Astrocyte of the cerebellum (primary cell): ENCODE data around the gene CYBRD1.
A peak's percentile ranks its signal among the peaks of the same experiment; 100 is the strongest.

Source experiments
- DNase-seq: peaks from one replicate; pipeline ENCODE4 v3.0.0-alpha.2; 2011; ENCODE audit warnings: low read depth
- H3K4me3 ChIP-seq: 2 replicates; pipeline ENCODE4 v1.5.1; 2011; ENCODE audit warnings: mild to moderate bottlenecking, low read depth, low read length, moderate library complexity
- CTCF ChIP-seq: IDR thresholded peaks from 2 replicates; pipeline ENCODE4 v1.5.1; 2012; ENCODE audit warnings: low read length, low read depth, moderate library complexity, mild to moderate bottlenecking; ENCODE audit errors: missing control alignments
- in situ Hi-C: cut with HindIII; loops from 2 replicates; pipeline ENCODE4 v1.10.0; 2017; ENCODE audit warnings: low sequenced_read_pairs

The CYBRD1 gene

GRCh38 chr2:171514908-171515582, 7.2 kb upstream of the CYBRD1 start:
- in situ Hi-C loops = no loop called here
- TF ChIP-seq CTCF = no peak
- no peak for DNase-seq
- no peak overlapping the region for H3K4me3 ChIP-seq

- peak; percentile 87 for DNase-seq
- in situ Hi-C loops = no loop called here
- TF ChIP-seq CTCF = no peak
- no peak overlapping the region for H3K4me3 ChIP-seq
These were observed 6.5 kb upstream of the CYBRD1 start for GRCh38 chr2:171515672-171516298.

- no peak for TF ChIP-seq CTCF
- no peak overlapping the region for H3K4me3 ChIP-seq
- in situ Hi-C loops = no loop called here
- DNase-seq = no peak
These were observed 5.5 kb upstream of the CYBRD1 start for GRCh38 chr2:171516793-171517192.

GRCh38 chr2:171520471-171520870, 1.8 kb upstream of the CYBRD1 start:
- no peak for TF ChIP-seq CTCF
- no peak overlapping the region for H3K4me3 ChIP-seq
- in situ Hi-C loops = no loop called here
- DNase-seq = no peak

- H3K4me3 ChIP-seq = peak overlapping the region; percentile 84
- TF ChIP-seq CTCF = no peak
- no peak for DNase-seq
- in situ Hi-C loops = no loop called here
These were observed 768 bp upstream of the CYBRD1 start for GRCh38 chr2:171521361-171522051.

GRCh38 chr2:171522788-171523087, 464 bp downstream of the CYBRD1 start:
- in situ Hi-C loops = no loop called here

More at GRCh38 chr2:171522788-171523087, 464 bp downstream of the CYBRD1 start:
- H3K4me3 ChIP-seq = peak overlapping the region; percentile 84
- DNase-seq = no peak
- TF ChIP-seq CTCF = no peak
